WTC11 (cell line): ENCODE measurements around the gene FURIN. TPM values are rescaled to one million over a fixed set of nuclear protein-coding genes. Genes with fewer than 3 reads are reported as not detected.

Experiments used
- ATAC-seq: fragments of 200-7000 bp; cut with Tn5 transposase; 2 replicates; pipeline ENCODE4 v1.10.0; 2021; ENCODE audit warnings: mild to moderate bottlenecking, moderate library complexity
- CTCF ChIA-PET: fragments of 300-600 bp; sonication (Branson Sonifier 250); formaldehyde crosslinking; loops from one replicate; lab custom pipeline; 2021; ENCODE audit warnings: antibody characterized with exemption; lab: Charles Lee
- POLR2A ChIA-PET: fragments of 350-600 bp; sonication (Branson Sonifier 250); formaldehyde crosslinking; loops from one replicate; lab custom pipeline; 2021; ENCODE audit warnings: antibody characterized with exemption; lab: Charles Lee
- DNase-seq: peaks from one replicate; pipeline ENCODE4 v3.0.0; 2021; ENCODE audit warnings: low spot score
- H3K27ac Mint-ChIP-seq: 2 replicates; pipeline ENCODE4 v1.8.0; 2021; ENCODE audit warnings: mixed read lengths
- H3K27me3 Mint-ChIP-seq: 2 replicates; pipeline ENCODE4 v1.8.0; 2021; ENCODE audit warnings: low read depth, mild to moderate bottlenecking, moderate library complexity, mixed read lengths
- H3K36me3 Mint-ChIP-seq: 2 replicates; pipeline ENCODE4 v1.8.0; 2021; ENCODE audit warnings: mixed read lengths
- H3K4me1 Mint-ChIP-seq: 2 replicates; pipeline ENCODE4 v1.8.0; 2022; ENCODE audit warnings: mixed read lengths
- H3K4me3 Mint-ChIP-seq: 2 replicates; pipeline ENCODE4 v1.8.0; 2021; ENCODE audit warnings: mild to moderate bottlenecking, moderate library complexity, mixed read lengths
- H3K9me3 Mint-ChIP-seq: 2 replicates; pipeline ENCODE4 v1.8.0; 2021; ENCODE audit warnings: mixed read lengths
- ATF1 ChIP-seq: sonication (generic); formaldehyde crosslinking; IDR thresholded peaks from 2 replicates; pipeline ENCODE4 v1.8.1; 2023; ENCODE audit warnings: mild to moderate bottlenecking, moderate library complexity, missing genetic modification reagents
- CBFB ChIP-seq: sonication (generic); formaldehyde crosslinking; IDR thresholded peaks from 2 replicates; pipeline ENCODE4 v1.8.1; 2022; ENCODE audit warnings: mild to moderate bottlenecking, low read depth, missing genetic modification reagents
- CDX4 ChIP-seq: fragments of 250-450 bp; sonication (Bioruptor Pico); IDR thresholded peaks from 2 replicates; pipeline ENCODE4 v1.9.0; 2021; ENCODE audit warnings: moderate library complexity, mild to moderate bottlenecking, inconsistent platforms, borderline replicate concordance
- CREM ChIP-seq: sonication (generic); formaldehyde crosslinking; IDR thresholded peaks from 2 replicates; pipeline ENCODE4 v1.8.1; 2022; ENCODE audit warnings: mild to moderate bottlenecking, missing genetic modification reagents, moderate library complexity
- EMX1 ChIP-seq: fragments of 250-450 bp; sonication (Bioruptor Pico); IDR thresholded peaks from 2 replicates; pipeline ENCODE4 v1.8.0; 2021; ENCODE audit warnings: mild to moderate bottlenecking
- ETV6 ChIP-seq: sonication (generic); formaldehyde crosslinking; IDR thresholded peaks from 2 replicates; pipeline ENCODE4 v1.8.1; 2022; ENCODE audit warnings: mild to moderate bottlenecking, missing genetic modification reagents
- FOXP1 ChIP-seq: sonication (generic); formaldehyde crosslinking; IDR thresholded peaks from 2 replicates; pipeline ENCODE4 v1.8.0; 2022; ENCODE audit warnings: missing genetic modification reagents, mild to moderate bottlenecking, moderate library complexity, borderline replicate concordance
- GTF2I ChIP-seq: fragments of 250-450 bp; sonication (Bioruptor Pico); conservative IDR thresholded peaks from 2 replicates; pipeline ENCODE4 v1.4.0; 2021; ENCODE audit warnings: mild to moderate bottlenecking
- IRF1 ChIP-seq: sonication (generic); formaldehyde crosslinking; IDR thresholded peaks from 2 replicates; pipeline ENCODE4 v1.8.0; 2023; ENCODE audit warnings: missing genetic modification reagents
- KAT7 ChIP-seq: sonication (generic); formaldehyde crosslinking; IDR thresholded peaks from 2 replicates; pipeline ENCODE4 v1.8.1; 2023; ENCODE audit warnings: missing genetic modification reagents, mild to moderate bottlenecking, borderline replicate concordance
- NFE2L1 ChIP-seq: sonication (generic); formaldehyde crosslinking; IDR thresholded peaks from 2 replicates; pipeline ENCODE4 v1.8.1; 2023; ENCODE audit warnings: missing genetic modification reagents
- NR3C1 ChIP-seq: sonication (generic); formaldehyde crosslinking; conservative IDR thresholded peaks from 2 replicates; pipeline ENCODE4 v1.8.1; 2023; ENCODE audit warnings: low read depth, mild to moderate bottlenecking, missing genetic modification reagents
- SP1 ChIP-seq: sonication (generic); formaldehyde crosslinking; conservative IDR thresholded peaks from 2 replicates; pipeline ENCODE4 v1.8.1; 2022; ENCODE audit warnings: missing genetic modification reagents
- TP53 ChIP-seq: sonication (generic); formaldehyde crosslinking; IDR thresholded peaks from 2 replicates; pipeline ENCODE4 v1.8.1; 2023; ENCODE audit warnings: mild to moderate bottlenecking, missing genetic modification reagents
- ZMAT4 ChIP-seq: fragments of 250-450 bp; sonication (Bioruptor Pico); IDR thresholded peaks from 2 replicates; pipeline ENCODE4 v1.9.0; 2021; ENCODE audit warnings: mild to moderate bottlenecking
- ZNF138 ChIP-seq: sonication (generic); formaldehyde crosslinking; conservative IDR thresholded peaks from 2 replicates; pipeline ENCODE4 v1.8.1; 2022; ENCODE audit warnings: mild to moderate bottlenecking, moderate library complexity, missing genetic modification reagents
- ZNF423 ChIP-seq: fragments of 250-450 bp; sonication (Bioruptor Pico); IDR thresholded peaks from 2 replicates; pipeline ENCODE4 v2.1.2; 2022; ENCODE audit warnings: mild to moderate bottlenecking, moderate library complexity
- ZNF532 ChIP-seq: fragments of 250-450 bp; sonication (Bioruptor Pico); IDR thresholded peaks from 2 replicates; pipeline ENCODE4 v1.9.0; 2021; ENCODE audit warnings: mild to moderate bottlenecking, borderline replicate concordance
- ZNF671 ChIP-seq: fragments of 250-450 bp; sonication (Bioruptor Pico); IDR thresholded peaks from 2 replicates; pipeline ENCODE4 v1.8.0; 2021; ENCODE audit warnings: mild to moderate bottlenecking
- total RNA-seq: library from RNA; stranded (reverse); gene quantifications from 3 replicates; pipeline ENCODE4 v1.2.3, GENCODE V29; 2021
- TF ChIP-seq, protein P1 (sequence below): sonication (generic); formaldehyde crosslinking; IDR thresholded peaks from 2 replicates; pipeline ENCODE4 v1.8.1; 2023; ENCODE audit warnings: mild to moderate bottlenecking, moderate library complexity, missing genetic modification reagents
- TF ChIP-seq, protein P2 (sequence below): sonication (generic); formaldehyde crosslinking; conservative IDR thresholded peaks from 2 replicates; pipeline ENCODE4 v1.8.1; 2022; ENCODE audit warnings: mild to moderate bottlenecking, missing genetic modification reagents
- TF ChIP-seq, protein P3 (sequence below): sonication (generic); formaldehyde crosslinking; IDR thresholded peaks from 2 replicates; pipeline ENCODE4 v1.8.0; 2022; ENCODE audit warnings: mild to moderate bottlenecking, missing genetic modification reagents
- TF ChIP-seq, protein P4 (sequence below): sonication (generic); formaldehyde crosslinking; IDR thresholded peaks from 2 replicates; pipeline ENCODE4 v1.8.1; 2023; ENCODE audit warnings: mild to moderate bottlenecking, missing genetic modification reagents, moderate library complexity

The FURIN gene
- total RNA-seq, 1 experiment from 2014 or later, result 46.3 TPM

DNA sequence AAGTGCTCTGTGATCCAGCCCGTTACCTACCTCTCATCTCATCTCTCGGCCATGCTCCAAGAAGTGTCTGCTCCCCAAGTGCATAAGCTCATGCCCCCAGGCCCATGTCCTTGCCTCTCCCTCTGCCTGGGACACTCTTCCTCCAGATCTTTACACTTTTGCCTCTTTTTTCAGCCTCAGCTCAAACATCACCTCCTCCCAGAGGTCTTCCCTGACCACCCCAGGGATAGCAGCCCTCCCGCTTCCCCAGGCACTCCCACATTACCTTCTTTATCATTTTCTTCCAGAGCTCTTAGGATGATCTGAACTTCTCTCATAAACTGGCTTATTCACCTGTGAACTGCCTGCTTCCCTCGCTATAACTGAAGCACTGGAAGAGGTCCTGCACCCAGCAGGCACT is 2.7 kb upstream of the FURIN start:
- CTCF ChIA-PET, result no interaction called here

DNA sequence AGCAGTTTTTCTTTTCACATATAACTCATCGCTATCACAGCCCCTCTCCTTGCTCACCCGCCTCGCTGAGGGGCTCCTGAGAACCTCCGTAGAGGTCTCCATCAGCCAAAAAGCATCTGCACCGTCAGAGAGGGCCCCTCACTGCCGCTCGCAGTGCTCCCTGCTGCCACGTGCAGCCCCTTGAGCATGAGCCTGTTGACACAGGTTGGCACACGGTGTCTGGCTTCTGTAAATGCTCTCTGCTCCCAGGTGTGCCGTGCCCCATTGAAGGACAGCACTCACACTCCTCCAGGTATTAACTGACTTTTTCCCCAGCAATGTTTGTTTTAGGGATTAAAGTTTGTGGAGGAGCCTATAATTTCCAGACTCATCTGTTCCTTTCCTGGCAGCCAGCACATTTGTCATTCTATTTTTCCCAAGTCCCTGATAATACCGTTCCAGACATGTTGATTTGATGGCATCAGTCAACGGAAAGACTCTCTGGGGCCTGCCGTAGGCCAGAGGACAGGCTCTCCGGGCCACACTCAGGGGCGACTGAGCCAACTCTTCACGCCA is 2.1 kb upstream of the FURIN start:
- TF ChIP-seq ZNF138 (CRISPR knock-in tag), result no peak
- no peak for TF ChIP-seq ZNF423 (CRISPR knock-in tag)
- TF ChIP-seq EMX1, result no peak
- TF ChIP-seq CREM, result no peak
- TF ChIP-seq ZMAT4 (CRISPR knock-in tag), result no peak
- TF ChIP-seq CDX4 (CRISPR knock-in tag), result no peak
- TF ChIP-seq ATF1 (CRISPR knock-in tag), result no peak
- TF ChIP-seq IRF1, result no peak
- no peak for TF ChIP-seq SP1 (CRISPR knock-in tag)
- TF ChIP-seq, all 79 proteins: peak for 0
- DNase-seq (no peak), ATAC-seq (no peak)
- CTCF ChIA-PET, result no interaction called here
- no peak overlapping the region for H3K27ac Mint-ChIP-seq
- H3K4me1 Mint-ChIP-seq, result peaks cover 35% of the 10 kb centered on the region
- POLR2A ChIA-PET, result no interaction called here
- H3K36me3 Mint-ChIP-seq, result no peaks in the 10 kb centered on the region
- no peak overlapping the region for H3K4me3 Mint-ChIP-seq
- H3K27me3 Mint-ChIP-seq, result no peaks in the 10 kb centered on the region; the same call in 1 of the 2 replicates
- no peaks in the 10 kb centered on the region for H3K9me3 Mint-ChIP-seq

More for the DNA sequence above, 2.7 kb upstream of the FURIN start:
- no peak overlapping the region for H3K4me3 Mint-ChIP-seq
- DNase-seq (no peak), ATAC-seq (no peak)
- H3K4me1 Mint-ChIP-seq, result peaks cover 33% of the 10 kb centered on the region
- no peaks in the 10 kb centered on the region for H3K9me3 Mint-ChIP-seq
- TF ChIP-seq FOXP1 (CRISPR knock-in tag), result no peak
- TF ChIP-seq KAT7, result no peak
- no peak for TF ChIP-seq NR3C1
- TF ChIP-seq, protein P1, sequence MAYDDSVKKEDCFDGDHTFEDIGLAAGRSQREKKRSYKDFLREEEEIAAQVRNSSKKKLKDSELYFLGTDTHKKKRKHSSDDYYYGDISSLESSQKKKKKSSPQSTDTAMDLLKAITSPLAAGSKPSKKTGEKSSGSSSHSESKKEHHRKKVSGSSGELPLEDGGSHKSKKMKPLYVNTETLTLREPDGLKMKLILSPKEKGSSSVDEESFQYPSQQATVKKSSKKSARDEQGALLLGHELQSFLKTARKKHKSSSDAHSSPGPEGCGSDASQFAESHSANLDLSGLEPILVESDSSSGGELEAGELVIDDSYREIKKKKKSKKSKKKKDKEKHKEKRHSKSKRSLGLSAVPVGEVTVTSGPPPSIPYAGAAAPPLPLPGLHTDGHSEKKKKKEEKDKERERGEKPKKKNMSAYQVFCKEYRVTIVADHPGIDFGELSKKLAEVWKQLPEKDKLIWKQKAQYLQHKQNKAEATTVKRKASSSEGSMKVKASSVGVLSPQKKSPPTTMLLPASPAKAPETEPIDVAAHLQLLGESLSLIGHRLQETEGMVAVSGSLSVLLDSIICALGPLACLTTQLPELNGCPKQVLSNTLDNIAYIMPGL (CRISPR knock-in tag), result no peak
- no peak for TF ChIP-seq TP53 (CRISPR knock-in tag)
- no peak for TF ChIP-seq CBFB
- TF ChIP-seq, protein P2, sequence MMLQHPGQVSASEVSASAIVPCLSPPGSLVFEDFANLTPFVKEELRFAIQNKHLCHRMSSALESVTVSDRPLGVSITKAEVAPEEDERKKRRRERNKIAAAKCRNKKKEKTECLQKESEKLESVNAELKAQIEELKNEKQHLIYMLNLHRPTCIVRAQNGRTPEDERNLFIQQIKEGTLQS (CRISPR knock-in tag), result no peak
- no peak for TF ChIP-seq CREM
- POLR2A ChIA-PET, result no interaction called here
- no peaks in the 10 kb centered on the region for H3K36me3 Mint-ChIP-seq
- H3K27me3 Mint-ChIP-seq, result no peaks in the 10 kb centered on the region; the same call in 1 of the 2 replicates
- H3K27ac Mint-ChIP-seq, result peak overlapping the region; percentile 8; the same call in 1 of the 2 replicates

DNA sequence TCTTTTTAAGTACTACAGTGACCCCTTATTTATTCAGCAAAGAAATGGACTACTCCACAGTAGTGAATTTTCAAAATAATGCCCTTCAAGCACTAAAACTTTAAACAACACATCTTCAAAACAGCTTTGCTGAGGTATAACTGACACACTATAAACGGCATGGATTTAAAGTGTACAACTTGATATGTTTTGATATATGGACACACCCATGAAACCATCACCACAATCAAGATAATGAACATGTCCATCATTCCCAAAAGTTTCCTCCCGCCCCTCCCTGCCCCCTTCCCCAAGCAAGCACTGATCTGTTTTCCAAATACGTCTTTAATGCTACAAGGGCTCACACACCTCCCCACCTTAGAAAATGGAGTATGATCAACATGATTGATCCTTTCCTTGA is 1.6 kb upstream of the FURIN start:
- Mint-ChIP-seq H3K27me3 (no peaks in the 10 kb centered on the region; the same call in 1 of the 2 replicates), H3K27ac (no peak overlapping the region; the same call in 1 of the 2 replicates), H3K36me3 (no peaks in the 10 kb centered on the region), H3K4me3 (no peak overlapping the region), H3K9me3 (no peaks in the 10 kb centered on the region), H3K4me1 (peaks cover 35% of the 10 kb centered on the region)
- CTCF ChIA-PET, result interaction anchor here (1.5 kb wide), 1 partner anchor 35 kb away, joined by 3 read pairs; no protein-coding TSS in a partner anchor
- ATAC-seq, result no peak
- POLR2A ChIA-PET, result no interaction called here
- DNase-seq, result no peak
- TF ChIP-seq, protein P3, sequence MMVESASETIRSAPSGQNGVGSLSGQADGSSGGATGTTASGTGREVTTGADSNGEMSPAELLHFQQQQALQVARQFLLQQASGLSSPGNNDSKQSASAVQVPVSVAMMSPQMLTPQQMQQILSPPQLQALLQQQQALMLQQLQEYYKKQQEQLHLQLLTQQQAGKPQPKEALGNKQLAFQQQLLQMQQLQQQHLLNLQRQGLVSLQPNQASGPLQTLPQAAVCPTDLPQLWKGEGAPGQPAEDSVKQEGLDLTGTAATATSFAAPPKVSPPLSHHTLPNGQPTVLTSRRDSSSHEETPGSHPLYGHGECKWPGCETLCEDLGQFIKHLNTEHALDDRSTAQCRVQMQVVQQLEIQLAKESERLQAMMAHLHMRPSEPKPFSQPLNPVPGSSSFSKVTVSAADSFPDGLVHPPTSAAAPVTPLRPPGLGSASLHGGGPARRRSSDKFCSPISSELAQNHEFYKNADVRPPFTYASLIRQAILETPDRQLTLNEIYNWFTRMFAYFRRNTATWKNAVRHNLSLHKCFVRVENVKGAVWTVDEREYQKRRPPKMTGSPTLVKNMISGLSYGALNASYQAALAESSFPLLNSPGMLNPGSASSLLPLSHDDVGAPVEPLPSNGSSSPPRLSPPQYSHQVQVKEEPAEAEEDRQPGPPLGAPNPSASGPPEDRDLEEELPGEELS, result no peak
- TF ChIP-seq EMX1 (no peak), ETV6 (CRISPR knock-in tag) (no peak), ZNF671 (CRISPR knock-in tag) (no peak), GTF2I (CRISPR knock-in tag) (no peak), NFE2L1 (no peak), ZNF532 (CRISPR knock-in tag) (no peak)
- TF ChIP-seq, protein P4, sequence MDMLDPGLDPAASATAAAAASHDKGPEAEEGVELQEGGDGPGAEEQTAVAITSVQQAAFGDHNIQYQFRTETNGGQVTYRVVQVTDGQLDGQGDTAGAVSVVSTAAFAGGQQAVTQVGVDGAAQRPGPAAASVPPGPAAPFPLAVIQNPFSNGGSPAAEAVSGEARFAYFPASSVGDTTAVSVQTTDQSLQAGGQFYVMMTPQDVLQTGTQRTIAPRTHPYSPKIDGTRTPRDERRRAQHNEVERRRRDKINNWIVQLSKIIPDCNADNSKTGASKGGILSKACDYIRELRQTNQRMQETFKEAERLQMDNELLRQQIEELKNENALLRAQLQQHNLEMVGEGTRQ (CRISPR knock-in tag), result no peak
